Neutrophil (primary cell): ENCODE data around the gene OAS3.

Experiments
- H3K27ac ChIP-seq: fragments of 200-600 bp; sonication (generic); 2 replicates; pipeline ENCODE4 v1.5.1; 2016; ENCODE audit warnings: mild to moderate bottlenecking, moderate library complexity
- H3K27me3 ChIP-seq: fragments of 200-600 bp; sonication (generic); 2 replicates; pipeline ENCODE4 v1.6.0; 2016; ENCODE audit warnings: mild to moderate bottlenecking
- H3K36me3 ChIP-seq: fragments of 200-600 bp; sonication (generic); 2 replicates; pipeline ENCODE4 v1.5.1; 2017
- H3K4me1 ChIP-seq, 2 experiments: fragments of 200-600 bp in 1 of 2; sonication (generic) in 1 of 2; 1 replicate in 1 of 2; 2 replicates in 1 of 2; pipeline versions ENCODE4 v1.5.1 to v1.6.1; 2013 to 2016; ENCODE audit warnings: low read depth in 1 of 2, low read length in 1 of 2, mild to moderate bottlenecking in 1 of 2, moderate library complexity in 1 of 2; ENCODE audit not compliant: control insufficient read depth in 1 of 2, insufficient read depth in 1 of 2
- H3K4me3 ChIP-seq, 2 experiments: fragments of 200-600 bp in 1 of 2; sonication (generic) in 1 of 2; 1 replicate in 1 of 2; 2 replicates in 1 of 2; pipeline ENCODE4 v1.5.1; 2013 to 2016; ENCODE audit warnings: low read depth in 1 of 2, low read length in 1 of 2, mild to moderate bottlenecking in 1 of 2, moderate library complexity in 1 of 2
- H3K9me3 ChIP-seq: fragments of 200-600 bp; sonication (generic); 2 replicates; pipeline ENCODE4 v1.5.1; 2016
- CTCF ChIP-seq: fragments of 200-600 bp; sonication (generic); IDR thresholded peaks from 2 replicates; pipeline ENCODE4 v1.5.1; 2016; ENCODE audit warnings: antibody characterized with exemption

OAS3 gene

GRCh38 chr12:112937741-112938719, at the start of gene OAS3:
Gene OAS3 (plus strand): TSS chr12:112938474. CDS start chr12:112938531, 57 bp downstream.
- H3K27ac ChIP-seq, result peak within 1 kb of the TSS; percentile 80
- no peaks in the 10 kb centered on the region for H3K9me3 ChIP-seq
- peak within 1 kb of the TSS; percentile 64 to 74 for H3K4me3 ChIP-seq
- no peaks in the 10 kb centered on the region for H3K27me3 ChIP-seq
- no peak for TF ChIP-seq CTCF
- peaks cover 7% of the 10 kb centered on the region for H3K36me3 ChIP-seq
- peaks cover 26 to 27% of the 10 kb centered on the region in 2 experiments for H3K4me1 ChIP-seq

DNA sequence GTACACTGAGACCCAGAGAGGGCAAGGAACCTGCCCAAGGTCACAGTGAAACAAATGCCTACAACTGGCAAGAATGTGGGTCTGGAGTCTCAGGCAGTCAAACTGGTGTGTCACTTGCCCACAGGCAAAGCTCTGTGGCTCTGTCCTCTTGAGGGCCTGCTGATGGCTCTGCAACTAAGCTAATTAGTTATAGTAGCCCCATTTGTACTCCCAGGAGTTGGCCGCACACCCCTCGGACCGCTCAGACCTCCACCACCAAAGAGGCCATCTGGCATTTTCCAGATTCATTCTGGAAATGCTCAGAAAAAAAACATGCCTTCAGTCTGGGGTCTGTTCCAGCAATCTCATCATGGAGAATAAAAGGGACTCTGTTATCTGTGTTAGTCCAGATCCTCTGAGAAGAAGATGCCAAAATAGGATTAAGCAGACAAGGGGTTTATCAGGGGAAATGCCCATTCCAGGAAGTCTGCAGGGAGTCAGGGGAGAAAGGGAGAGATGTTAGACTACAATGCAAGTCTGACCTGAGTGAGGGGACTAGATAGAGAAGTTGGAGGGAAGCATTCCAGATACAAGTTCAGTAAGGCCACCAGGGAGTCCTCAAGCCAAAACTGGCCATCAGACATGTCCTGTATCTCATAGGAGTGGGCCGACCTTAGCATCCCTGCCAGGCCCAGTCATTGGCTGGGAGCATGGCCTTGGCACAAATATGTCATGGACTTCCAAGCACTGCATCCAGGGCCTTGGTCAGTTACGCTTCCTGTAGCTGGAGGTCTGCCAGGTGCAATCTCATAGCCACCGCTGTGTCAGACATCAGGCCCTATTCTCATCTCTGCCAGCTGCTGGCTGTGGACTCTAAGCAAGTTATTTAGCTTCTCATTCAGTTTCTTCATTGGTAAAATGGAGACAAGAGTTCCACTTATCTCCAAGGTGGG, 46.9 kb upstream of the OAS3 start:
- no peak for TF ChIP-seq CTCF
- peaks cover 3% of the 10 kb centered on the region for H3K27me3 ChIP-seq

DNA sequence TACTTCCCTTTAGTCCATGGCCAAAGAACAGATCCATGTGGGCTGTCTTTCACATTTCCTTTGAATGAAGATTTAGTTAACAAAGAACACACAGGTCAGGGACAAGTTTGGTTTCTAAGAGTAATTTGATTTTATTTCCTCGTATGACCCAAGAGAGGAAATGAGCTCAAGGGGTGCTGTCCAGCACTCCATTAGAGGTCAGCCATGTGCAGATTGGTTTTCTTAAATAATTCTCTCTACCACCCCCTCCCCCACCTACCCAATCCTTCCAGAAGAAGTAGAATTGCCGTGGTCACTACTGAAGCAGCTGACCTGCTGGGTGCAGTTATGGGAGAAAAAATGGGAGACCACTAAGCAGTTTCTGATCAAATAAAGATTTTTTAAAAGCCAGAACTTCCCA, 45.4 kb upstream of the OAS3 start:
- Histone ChIP-seq H3K36me3 (no peaks in the 10 kb centered on the region), H3K4me3 (no peak overlapping the region), H3K4me1 (peaks cover 3 to 19% of the 10 kb centered on the region in 2 experiments), H3K9me3 (no peaks in the 10 kb centered on the region), H3K27ac (no peak overlapping the region), H3K27me3 (peaks cover 11% of the 10 kb centered on the region)
- TF ChIP-seq CTCF, result no peak

More for the DNA sequence above, 46.9 kb upstream of the OAS3 start:
- Histone ChIP-seq H3K27ac (no peak overlapping the region), H3K4me1 (peaks cover 8 to 30% of the 10 kb centered on the region in 2 experiments), H3K9me3 (no peaks in the 10 kb centered on the region), H3K4me3 (no peak overlapping the region), H3K36me3 (no peaks in the 10 kb centered on the region)

- TF ChIP-seq CTCF, result no peak
- no peaks in the 10 kb centered on the region for H3K36me3 ChIP-seq
- H3K27ac ChIP-seq, result no peak overlapping the region
- no peaks in the 10 kb centered on the region for H3K9me3 ChIP-seq
- no peak overlapping the region for H3K4me3 ChIP-seq
- H3K4me1 ChIP-seq, result peaks cover 0 to 13% of the 10 kb centered on the region in 2 experiments
- H3K27me3 ChIP-seq, result peaks cover 20% of the 10 kb centered on the region
Measured at GRCh38 chr12:112894128-112894527, 44.1 kb upstream of the OAS3 start.

DNA sequence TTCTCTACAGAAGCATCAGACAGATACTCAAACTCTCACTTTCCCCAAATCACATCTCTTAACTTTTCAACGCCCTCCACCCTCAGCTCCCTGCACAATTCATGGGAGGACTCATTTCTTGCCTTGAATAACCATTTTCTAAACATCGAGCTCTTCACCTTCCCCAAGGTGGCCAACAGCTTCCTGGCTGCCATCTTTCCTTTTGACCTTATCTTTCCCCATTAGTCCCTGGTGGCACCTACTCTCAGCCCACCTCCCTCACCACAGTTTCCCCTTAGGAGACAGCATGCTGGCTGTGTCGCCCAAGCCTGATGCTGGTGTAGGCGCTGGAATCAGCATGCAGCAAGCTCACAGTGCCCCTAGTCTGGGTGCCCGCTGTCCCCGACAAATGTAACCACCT, 39.9 kb upstream of the OAS3 start:
- TF ChIP-seq CTCF, result no peak

More for the DNA sequence above, 39.9 kb upstream of the OAS3 start:
- Histone ChIP-seq H3K27me3 (peaks cover 20% of the 10 kb centered on the region), H3K27ac (no peak overlapping the region), H3K9me3 (no peaks in the 10 kb centered on the region), H3K36me3 (no peaks in the 10 kb centered on the region), H3K4me1 (peaks cover 0 to 6% of the 10 kb centered on the region in 2 experiments), H3K4me3 (no peak overlapping the region)
